Stimulated activated CD8-positive, alpha-beta memory T cell treated with anti-CD3 and anti-CD28 coated beads, Interleukin-12 subunit alpha, Interleukin-12 subunit beta, amount 100 ng/mL, for 24 hours (primary cell): ENCODE measurements around the gene AFM.

ENCODE experiments used
- DNase-seq: peaks from one replicate; pipeline ENCODE4 v3.0.0-alpha.2; 2020; ENCODE audit errors: extremely low read depth

AFM gene

DNA sequence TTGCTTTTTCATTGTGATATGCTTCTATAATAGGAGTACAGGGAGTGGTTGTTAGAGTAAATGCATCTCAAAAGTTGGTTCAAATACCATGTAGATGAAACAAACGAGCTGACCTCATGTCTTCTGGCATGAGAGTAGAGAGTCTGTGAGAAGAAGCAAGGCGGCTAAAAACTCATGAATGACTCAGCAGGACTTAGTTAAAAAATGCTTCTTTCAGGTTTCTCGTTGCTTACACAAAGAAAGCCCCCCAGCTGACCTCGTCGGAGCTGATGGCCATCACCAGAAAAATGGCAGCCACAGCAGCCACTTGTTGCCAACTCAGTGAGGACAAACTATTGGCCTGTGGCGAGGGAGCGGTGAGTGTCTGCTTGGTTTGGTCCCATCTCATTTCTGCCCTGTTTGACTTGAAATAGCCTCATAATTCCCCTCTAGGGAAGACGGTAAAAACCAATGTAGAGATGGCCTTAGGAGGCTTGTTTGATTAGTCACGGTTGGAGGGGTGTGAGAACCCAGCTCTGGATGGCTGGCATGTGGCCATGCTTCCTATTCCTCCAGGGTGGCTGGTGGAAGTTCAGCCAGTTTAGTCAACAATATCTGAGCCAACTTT, 31.0 kb upstream of the AFM start:
- DNase-seq, result no peak

GRCh38 chr4:73451404-73451803, 30.1 kb upstream of the AFM start:
- no peak for DNase-seq

DNA sequence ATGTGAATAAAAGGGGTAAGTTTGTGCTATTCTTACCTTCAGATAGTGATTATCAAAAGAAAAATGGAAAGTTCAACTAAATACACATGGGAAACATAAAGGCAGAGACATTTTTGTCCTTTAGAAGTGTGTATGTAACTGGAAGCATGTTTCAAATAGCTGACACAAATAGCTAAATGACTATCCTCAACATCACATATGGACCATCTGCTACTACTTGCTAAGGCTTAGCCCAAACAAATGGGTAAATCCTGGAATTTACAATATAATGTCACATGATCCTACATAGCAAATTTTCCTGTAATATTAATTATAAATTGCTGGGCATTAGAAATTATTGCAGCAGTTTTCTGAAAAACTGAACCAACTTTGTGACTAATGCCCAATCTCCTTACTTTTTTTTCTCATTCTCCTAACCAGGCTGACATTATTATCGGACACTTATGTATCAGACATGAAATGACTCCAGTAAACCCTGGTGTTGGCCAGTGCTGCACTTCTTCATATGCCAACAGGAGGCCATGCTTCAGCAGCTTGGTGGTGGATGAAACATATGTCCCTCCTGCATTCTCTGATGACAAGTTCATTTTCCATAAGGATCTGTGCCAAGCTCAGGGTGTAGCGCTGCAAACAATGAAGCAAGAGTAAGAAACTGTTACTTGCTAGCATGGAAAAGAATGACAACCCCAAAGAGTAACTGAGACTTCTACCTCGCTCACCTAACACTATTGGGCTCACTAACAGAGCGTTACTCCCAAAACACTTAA, 29.4 kb upstream of the AFM start:
- no peak for DNase-seq

GRCh38 chr4:73452953-73453700, 28.4 kb upstream of the AFM start:
- no peak for DNase-seq

DNA sequence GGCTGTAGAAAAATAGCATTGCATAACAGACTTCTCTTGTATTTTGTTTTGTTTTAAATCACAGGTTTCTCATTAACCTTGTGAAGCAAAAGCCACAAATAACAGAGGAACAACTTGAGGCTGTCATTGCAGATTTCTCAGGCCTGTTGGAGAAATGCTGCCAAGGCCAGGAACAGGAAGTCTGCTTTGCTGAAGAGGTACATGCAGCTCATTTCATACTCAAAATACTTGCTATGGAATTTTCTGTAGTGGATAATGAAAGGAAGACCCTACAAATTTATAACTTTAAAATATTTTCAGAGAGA, 27.9 kb upstream of the AFM start:
- no peak for DNase-seq

GRCh38 chr4:73454920-73455319, 26.6 kb upstream of the AFM start:
- DNase-seq, result no peak

DNA sequence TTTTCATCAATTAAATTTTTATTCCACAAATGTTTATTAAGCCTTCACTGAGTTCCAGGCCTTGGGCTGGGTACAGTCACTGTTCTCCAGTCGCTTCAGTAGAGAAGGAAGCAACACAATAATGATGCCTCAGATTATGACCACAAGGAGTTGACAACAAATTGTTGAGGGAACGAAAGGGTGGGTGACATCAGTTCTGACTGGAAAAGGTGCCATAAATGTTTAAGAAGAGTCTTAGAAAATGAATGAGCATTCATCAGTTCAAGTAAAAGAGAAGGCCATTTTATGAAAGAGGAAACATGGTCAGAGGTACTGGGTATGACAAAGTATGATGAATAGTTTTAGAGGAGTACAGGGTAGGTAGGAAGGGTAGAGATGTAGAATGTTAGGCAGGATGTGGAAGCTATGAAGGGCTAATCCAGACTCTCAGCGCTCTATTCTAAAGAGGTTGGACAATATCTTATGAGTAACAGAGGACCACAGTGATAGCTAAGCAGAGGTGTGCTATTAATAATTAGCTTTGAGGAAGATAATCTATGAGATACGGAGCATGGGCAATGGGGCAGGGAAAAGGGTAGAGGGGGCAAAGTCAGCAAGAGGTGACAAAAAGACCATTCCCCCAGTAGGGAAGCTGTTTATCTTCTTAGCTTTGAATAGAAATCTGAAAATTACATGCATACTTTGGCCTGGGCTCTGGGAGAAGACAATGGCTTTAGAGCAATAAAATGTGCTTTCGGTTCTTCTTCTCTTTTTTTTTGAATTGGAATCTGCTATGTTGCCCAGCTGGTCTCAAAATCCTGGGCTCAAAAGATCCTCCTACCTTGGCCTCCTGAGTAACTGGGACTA, 25.1 kb upstream of the AFM start:
- no peak for DNase-seq

DNA sequence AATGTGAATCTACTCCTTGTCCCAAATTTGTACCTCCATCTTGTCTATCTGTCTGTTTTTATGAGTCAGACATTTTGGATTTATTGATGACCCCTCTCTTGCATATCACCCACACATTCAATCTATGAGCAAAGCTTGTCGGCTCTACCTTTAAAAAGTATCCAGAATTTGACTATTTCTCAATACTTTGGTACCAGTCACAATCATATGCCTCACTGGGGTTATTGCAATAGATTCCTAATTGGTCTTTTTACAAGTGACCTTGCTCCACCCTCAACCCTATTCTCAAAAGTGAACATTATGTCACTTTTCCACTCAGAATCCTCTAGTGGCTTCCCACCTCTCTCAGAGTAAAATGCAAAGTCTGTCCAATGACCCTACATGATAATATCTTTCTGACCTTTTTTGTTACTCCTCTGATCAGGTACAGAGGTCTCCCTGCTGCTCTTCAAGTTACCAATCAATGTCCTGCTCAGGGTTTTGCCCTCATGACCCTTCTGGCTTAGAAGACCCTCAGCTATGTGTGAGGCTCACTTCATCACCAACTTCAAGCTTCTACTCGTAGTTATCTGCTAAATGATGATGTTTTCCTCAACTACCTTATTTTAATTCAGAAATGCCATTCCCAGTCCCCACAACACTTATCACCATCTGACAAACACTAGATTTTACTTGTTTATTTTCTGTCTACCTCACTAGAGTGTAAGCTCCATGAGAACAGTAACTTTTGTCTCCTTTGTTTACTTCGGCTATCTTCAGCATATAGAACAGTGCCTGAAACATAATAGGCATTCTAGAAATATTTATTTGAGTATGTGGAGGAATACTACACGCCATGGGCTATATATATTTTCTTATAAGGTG, 23.1 kb upstream of the AFM start:
- no peak for DNase-seq

DNA sequence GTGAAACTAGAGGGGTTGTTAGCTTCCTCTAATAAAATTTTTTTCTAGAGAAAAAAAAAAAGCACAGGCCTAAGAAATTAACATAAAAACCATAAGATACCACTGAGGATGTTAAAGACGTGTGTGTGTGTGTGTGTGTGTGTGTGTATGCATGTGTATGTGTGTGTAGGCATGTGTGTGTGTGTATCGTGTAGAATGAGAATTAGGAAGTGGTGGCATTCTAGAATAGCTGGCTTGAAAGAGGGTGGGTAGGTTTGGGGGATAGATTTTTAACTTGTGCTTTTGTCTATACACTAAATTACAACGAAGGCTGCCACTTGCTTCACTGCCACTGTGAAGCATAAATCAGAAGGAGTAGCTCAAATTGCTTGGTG, 22.5 kb upstream of the AFM start:
- no peak for DNase-seq

- no peak for DNase-seq
Measured at GRCh38 chr4:73460913-73461522, 20.5 kb upstream of the AFM start.

GRCh38 chr4:73468170-73468569, 13.4 kb upstream of the AFM start:
- no peak for DNase-seq

DNA sequence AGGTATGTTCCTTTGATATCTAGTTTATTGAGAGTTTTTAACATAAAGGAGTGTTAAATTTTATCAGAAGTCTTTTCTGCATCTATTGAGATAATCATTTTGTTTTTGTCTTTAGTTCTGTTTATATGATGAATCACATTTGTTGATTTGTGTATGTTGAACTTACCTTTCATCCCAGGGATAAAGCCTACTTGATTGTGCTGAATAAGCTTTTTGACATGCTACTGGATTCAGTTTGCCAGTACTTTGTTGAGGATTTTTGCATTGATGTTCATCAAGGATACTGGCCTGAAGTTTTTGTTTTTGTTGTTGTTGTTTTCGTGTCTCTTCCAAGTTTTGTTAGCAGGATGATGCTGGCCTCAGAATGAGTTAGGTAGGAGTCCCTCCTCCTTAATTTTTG, 10.8 kb upstream of the AFM start:
- DNase-seq, result no peak

DNA sequence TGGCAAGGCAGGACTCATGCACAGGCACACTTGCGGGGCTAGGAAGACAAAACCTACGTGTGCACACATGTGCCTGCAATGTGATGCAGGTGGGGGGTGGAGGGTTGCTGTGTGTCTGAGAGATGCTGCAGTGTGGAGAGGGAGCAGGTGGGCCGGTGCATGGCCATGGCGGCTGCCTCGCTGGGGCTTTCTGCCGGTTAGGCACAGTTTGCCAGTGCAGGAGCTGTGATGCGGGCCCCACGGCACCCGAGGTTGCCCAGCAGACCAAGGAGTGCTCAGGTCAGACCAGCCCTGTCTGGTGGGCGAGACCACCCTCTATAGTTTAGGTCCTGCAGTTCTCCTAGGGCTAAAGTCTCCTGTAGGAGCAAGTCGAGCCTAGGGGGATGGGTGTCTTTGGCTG, 4.4 kb upstream of the AFM start:
- DNase-seq, result no peak

GRCh38 chr4:73479323-73479722, 2.2 kb upstream of the AFM start:
- DNase-seq, result no peak

GRCh38 chr4:73485085-73485484, 3.5 kb downstream of the AFM start:
- DNase-seq, result no peak

GRCh38 chr4:73485596-73485995, 4.1 kb downstream of the AFM start:
- no peak for DNase-seq

DNA sequence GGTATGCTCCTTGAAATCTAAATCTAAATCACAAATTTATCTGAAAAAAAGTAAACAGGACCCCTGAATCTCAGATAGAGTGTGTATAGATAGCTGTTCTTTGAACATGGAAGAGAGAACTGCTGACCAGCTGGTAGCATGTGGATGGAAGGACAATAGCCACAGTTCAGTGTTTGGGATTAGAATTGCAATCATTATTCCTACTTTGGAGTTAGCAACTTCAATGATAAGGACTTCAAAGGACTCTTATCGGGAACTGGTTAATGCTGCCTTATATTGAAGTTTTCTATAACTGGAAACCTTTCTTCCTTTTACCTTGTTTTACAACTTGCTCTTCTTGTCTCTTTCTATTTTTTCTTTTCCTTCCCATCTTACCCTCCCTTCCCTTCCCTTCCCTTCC, 5.0 kb downstream of the AFM start:
- no peak for DNase-seq

GRCh38 chr4:73487233-73487632, 5.7 kb downstream of the AFM start:
- no peak for DNase-seq

GRCh38 chr4:73499996-73500765, 18.6 kb downstream of the AFM start:
- no peak for DNase-seq

DNA sequence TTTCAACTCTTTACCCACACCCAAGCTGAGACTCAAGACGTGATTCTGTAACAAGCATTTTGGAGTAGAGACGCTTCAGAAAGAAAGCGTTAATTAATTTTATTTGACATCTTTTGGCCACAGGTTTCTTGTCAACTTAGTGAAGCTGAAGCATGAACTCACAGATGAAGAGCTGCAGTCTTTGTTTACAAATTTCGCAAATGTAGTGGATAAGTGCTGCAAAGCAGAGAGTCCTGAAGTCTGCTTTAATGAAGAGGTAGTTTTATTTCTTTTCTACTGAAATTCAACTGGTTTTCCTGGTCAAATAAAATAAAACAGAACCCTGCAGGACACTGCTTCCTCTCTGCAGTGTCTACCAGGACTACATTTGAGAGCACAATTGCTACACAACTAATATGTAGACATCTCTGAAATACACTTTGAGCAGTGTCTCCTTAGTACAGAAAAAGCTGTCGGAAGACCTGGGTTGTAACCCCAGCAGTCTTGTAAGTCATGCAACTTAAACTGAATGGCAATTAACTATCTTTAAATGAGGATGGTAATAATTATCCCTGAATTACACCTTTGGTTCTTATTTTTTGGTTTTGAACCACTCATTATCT, 20.2 kb downstream of the AFM start:
- DNase-seq, result no peak
